ENCODE data around the gene CRY1.

- TF ChIP-seq RAD21 (IDR thresholded peaks at IDR 0.05; ENCODE audit: low read length) = no peak
- no peak for TF ChIP-seq POLR2AphosphoS5 (IDR thresholded peaks at IDR 0.05; ENCODE audit: low read depth, low read length)
- TF ChIP-seq CTCF (IDR thresholded peaks at IDR 0.05) = no peak
- TF ChIP-seq JUND (IDR thresholded peaks at IDR 0.05) = no peak
- no peak for TF ChIP-seq CHD2 (IDR thresholded peaks at IDR 0.05; ENCODE audit: low read length, partially characterized antibody)
- TF ChIP-seq YY1 (IDR thresholded peaks at IDR 0.05; ENCODE audit: low read depth) = no peak
These were observed 10.2 kb upstream of the CRY1 start for GRCh38 chr12:107103516-107103915.
